A549 (cell line): ENCODE measurements around the gene DST.
"Not testable (repeated sequence)": the region's sequence is repeated elsewhere in the genome, so short reads cannot be mapped to it uniquely, and the experiment has no call there.

ENCODE experiments used
- CTCF ChIP-seq: fragments of >200 bp; sonication (Bioruptor Twin); formaldehyde crosslinking; IDR thresholded peaks from 3 replicates; pipeline ENCODE4 v1.5.1; 2016
- EP300 ChIP-seq, 2 experiments: fragments of >200 bp; sonication (Bioruptor Twin); formaldehyde crosslinking; IDR thresholded peaks; 2 replicates in 1 of 2; 3 replicates in 1 of 2; pipeline ENCODE4 v1.6.1; 2016 to 2017
- HOXB13 ChIP-seq: fragments of 250-450 bp; sonication (Bioruptor Pico); IDR thresholded peaks from 2 replicates; pipeline ENCODE4 v1.5.0; 2020; ENCODE audit warnings: low read depth, mild to moderate bottlenecking, moderate library complexity
- JUNB ChIP-seq: fragments of >200 bp; sonication (Bioruptor Twin); formaldehyde crosslinking; IDR thresholded peaks from 2 replicates; pipeline ENCODE4 v1.6.1; 2016
- MYC ChIP-seq: IDR thresholded peaks from 2 replicates; pipeline ENCODE4 v1.6.1; 2012; ENCODE audit warnings: mild to moderate bottlenecking, inconsistent platforms, low read length, improper control_type of control experiment, borderline replicate concordance
- POLR2A ChIP-seq: IDR thresholded peaks from 2 replicates; pipeline ENCODE4 v1.6.1; 2012; ENCODE audit warnings: mild to moderate bottlenecking, low read length
- RCOR1 ChIP-seq: fragments of 150-350 bp; IDR thresholded peaks from 2 replicates; pipeline ENCODE4 v1.6.1; 2014; ENCODE audit warnings: antibody characterized with exemption, low read length, low read depth
- REST ChIP-seq: fragments of 200-600 bp; sonication (generic); IDR thresholded peaks from 2 replicates; pipeline ENCODE4 v1.6.1; 2016; ENCODE audit warnings: antibody characterized with exemption, mild to moderate bottlenecking, moderate library complexity
- SMC3 ChIP-seq: fragments of >200 bp; sonication (Bioruptor Twin); formaldehyde crosslinking; IDR thresholded peaks from 3 replicates; pipeline ENCODE4 v1.6.1; 2018; ENCODE audit warnings: inconsistent platforms
- USF2 ChIP-seq: fragments of 450-650 bp; IDR thresholded peaks from 2 replicates; pipeline ENCODE4 v1.6.1; 2014; ENCODE audit warnings: antibody characterized with exemption

- not testable (repeated sequence) for TF ChIP-seq CTCF; SMC3; EP300 (IDR thresholded peaks at IDR 0.05); USF2; RCOR1; POLR2A; REST; HOXB13; MYC; JUNB
These were observed 18.6 kb upstream of the DST start for GRCh38 chr6:56661338-56661737.
